ENCODE results near the gene DCXR. TPM values are rescaled to one million over a fixed set of nuclear protein-coding genes. Genes with fewer than 3 reads are reported as not detected.

Gene DCXR
- total and polyA plus RNA-seq, 8 donors = 34.8 to 108 (median 60.0) TPM

- WGBS, 2 donors = 12% methylated on average over 30 to 31 of the region's 31 CpGs
- H3K4me1 ChIP-seq = peaks cover 15 to 20% (median 17%) of the 10 kb centered on the region in 3 donors
- peak overlapping the region in 2 of 4 donors; percentile 13 to 26 for H3K4me3 ChIP-seq
- H3K27me3 ChIP-seq = no peaks in the 10 kb centered on the region
- intact Hi-C loops (cut with DNase I) = no loop called here
- ATAC-seq (peak; percentile 85 to 91 (median 90)), DNase-seq (peak; percentile 87 to 96 (median 90)), FAIRE-seq (no peak)
- H3K9me3 ChIP-seq = no peaks in the 10 kb centered on the region
- TF ChIP-seq, protein P1, sequence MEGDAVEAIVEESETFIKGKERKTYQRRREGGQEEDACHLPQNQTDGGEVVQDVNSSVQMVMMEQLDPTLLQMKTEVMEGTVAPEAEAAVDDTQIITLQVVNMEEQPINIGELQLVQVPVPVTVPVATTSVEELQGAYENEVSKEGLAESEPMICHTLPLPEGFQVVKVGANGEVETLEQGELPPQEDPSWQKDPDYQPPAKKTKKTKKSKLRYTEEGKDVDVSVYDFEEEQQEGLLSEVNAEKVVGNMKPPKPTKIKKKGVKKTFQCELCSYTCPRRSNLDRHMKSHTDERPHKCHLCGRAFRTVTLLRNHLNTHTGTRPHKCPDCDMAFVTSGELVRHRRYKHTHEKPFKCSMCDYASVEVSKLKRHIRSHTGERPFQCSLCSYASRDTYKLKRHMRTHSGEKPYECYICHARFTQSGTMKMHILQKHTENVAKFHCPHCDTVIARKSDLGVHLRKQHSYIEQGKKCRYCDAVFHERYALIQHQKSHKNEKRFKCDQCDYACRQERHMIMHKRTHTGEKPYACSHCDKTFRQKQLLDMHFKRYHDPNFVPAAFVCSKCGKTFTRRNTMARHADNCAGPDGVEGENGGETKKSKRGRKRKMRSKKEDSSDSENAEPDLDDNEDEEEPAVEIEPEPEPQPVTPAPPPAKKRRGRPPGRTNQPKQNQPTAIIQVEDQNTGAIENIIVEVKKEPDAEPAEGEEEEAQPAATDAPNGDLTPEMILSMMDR (IDR thresholded peaks at IDR 0.05) = no peak
- H3K27ac ChIP-seq = peak overlapping the region; percentile 49 to 79 (median 72)
- H3K36me3 ChIP-seq = no peaks in the 10 kb centered on the region
Measured at GRCh38 chr17:81991684-81992305, 45.7 kb downstream of the DCXR start.

DNA sequence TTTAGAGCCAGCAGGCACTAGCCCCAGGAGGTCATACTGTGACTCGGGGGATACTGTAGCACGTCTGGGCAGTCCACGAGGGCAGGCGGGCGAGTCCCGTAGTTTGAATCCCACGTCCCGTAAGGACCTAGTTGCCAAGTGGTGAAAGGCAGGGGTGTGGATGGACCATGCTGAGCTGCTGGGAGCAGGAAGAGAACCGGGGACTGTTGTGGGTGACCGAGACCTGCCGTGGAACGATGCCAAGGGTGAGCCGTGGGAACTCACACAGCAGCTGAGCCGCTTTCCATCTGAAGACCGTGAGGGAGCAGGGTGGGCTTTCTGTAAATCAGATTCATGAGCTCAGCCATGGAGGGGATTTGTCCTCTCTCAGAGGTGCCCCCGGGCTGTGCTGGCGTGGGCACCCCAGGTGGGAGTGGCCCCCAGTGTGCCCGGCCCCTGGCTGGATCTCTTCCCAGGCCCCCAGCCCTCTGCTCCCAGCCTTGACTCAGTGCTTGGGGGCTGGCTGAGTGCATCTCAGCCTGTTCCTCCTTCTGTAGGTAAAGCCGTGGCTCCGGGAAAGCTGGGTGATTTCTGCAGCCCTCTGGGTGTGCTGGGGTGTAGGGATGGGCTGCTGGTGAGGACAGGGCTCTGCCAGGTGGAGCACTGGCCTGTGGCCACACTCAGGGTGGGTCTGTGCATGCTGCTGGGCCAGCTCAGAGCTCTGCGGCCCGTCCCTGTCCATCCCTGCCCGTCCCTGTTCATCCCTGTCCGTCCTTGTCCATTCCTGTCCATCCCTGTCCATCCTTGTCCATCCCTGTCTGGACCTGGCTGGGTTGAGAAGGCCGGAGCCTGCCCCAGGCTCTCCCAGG, 46.4 kb downstream of the DCXR start:
- H3K9me3 ChIP-seq = no peaks in the 10 kb centered on the region
- TF ChIP-seq, protein P1 (IDR thresholded peaks at IDR 0.05) = no peak
- intact Hi-C loops (cut with DNase I) = no loop called here
- DNase-seq (peak; percentile 45 to 82 (median 66)), ATAC-seq (peak; percentile 31 to 42 (median 37)), FAIRE-seq (no peak)
- H3K27me3 ChIP-seq = no peaks in the 10 kb centered on the region
- H3K27ac ChIP-seq = peak overlapping the region; percentile 49 to 79 (median 72)
- peaks cover 0 to under 1% (median 0%) of the 10 kb centered on the region in 3 donors for H3K36me3 ChIP-seq
- H3K4me3 ChIP-seq = no peak overlapping the region
- H3K4me1 ChIP-seq = peaks cover 15 to 20% (median 17%) of the 10 kb centered on the region in 3 donors
- 46 to 54% methylated on average over 25 of the region's 25 CpGs for WGBS, 2 donors

- DNase-seq (no peak), ATAC-seq (no peak), FAIRE-seq (no peak)
- TF ChIP-seq, protein P1 (IDR thresholded peaks at IDR 0.05) = no peak
- intact Hi-C loops (cut with DNase I) = no loop called here
- peaks cover 0 to 12% (median 0%) of the 10 kb centered on the region in 3 donors for H3K36me3 ChIP-seq
- H3K27ac ChIP-seq = no peak overlapping the region
- no peak overlapping the region for H3K4me3 ChIP-seq
- no peaks in the 10 kb centered on the region for H3K9me3 ChIP-seq
- WGBS, 2 donors = 94 to 95% methylated on average over 26 of the region's 26 CpGs
- H3K27me3 ChIP-seq = no peaks in the 10 kb centered on the region
- H3K4me1 ChIP-seq = peaks cover 12 to 14% (median 12%) of the 10 kb centered on the region in 3 donors
Measured at GRCh38 chr17:81987161-81987770, 50.2 kb downstream of the DCXR start.

DNA sequence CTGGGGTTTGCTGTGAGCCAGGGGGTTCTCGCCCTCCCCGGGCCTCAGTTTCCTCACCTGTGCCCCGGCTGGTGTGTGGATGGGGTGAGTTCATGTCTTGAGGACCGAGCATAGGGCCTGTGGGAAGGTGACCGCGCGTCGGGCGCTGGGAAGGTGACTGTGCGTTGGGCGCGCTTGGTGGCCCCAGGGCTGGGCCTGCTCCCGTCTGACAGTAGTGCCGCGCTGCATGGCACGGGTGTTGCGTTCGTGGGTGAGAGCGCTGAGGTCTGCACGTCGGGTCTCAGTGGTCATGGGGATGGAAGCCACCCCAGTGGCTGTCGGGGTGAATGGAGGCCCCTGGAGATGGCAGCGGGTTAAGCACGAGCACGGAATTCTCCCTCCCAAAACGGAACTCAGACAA, 50.9 kb downstream of the DCXR start:
- Histone ChIP-seq H3K4me3 (no peak overlapping the region), H3K27me3 (no peaks in the 10 kb centered on the region), H3K9me3 (no peaks in the 10 kb centered on the region), H3K4me1 (peaks cover 7% of the 10 kb centered on the region in 3 donors), H3K27ac (no peak overlapping the region), H3K36me3 (peaks cover 0 to 12% (median 0%) of the 10 kb centered on the region in 3 donors)
- TF ChIP-seq, protein P1 (IDR thresholded peaks at IDR 0.05) = no peak
- ATAC-seq = no peak
- intact Hi-C loops (cut with DNase I) = no loop called here
- DNase-seq = no peak
- FAIRE-seq = no peak
- 96 to 97% methylated on average over 26 of the region's 26 CpGs for WGBS, 2 donors

Other genes starting within 250 kb of the DCXR start
- 1 to 10 TPM in 2 of 6 donors, under 1 TPM in 3, not detected in 1; 0.28 to 2.1 (median 0.79) TPM for gene GCGR, start 233.5 kb downstream of the DCXR start, total RNA-seq
- gene GCGR, start 233.5 kb downstream of the DCXR start, polyA plus RNA-seq = 10 to 100 TPM in 1 of 2 donors, 1 to 10 TPM in 1; 7.3 to 22.7 TPM
- 10 to 100 TPM; 28.9 to 64.0 (median 50.2) TPM for gene MCRIP1, start 204.4 kb downstream of the DCXR start, total RNA-seq
- gene MCRIP1, start 204.4 kb downstream of the DCXR start, polyA plus RNA-seq = 100 to 1,000 TPM; 133 to 203 TPM
- gene PPP1R27, start 202.6 kb downstream of the DCXR start, total RNA-seq = under 1 TPM in 1 of 6 donors, not detected in 5; 0.19 TPM
- gene PPP1R27, start 202.6 kb downstream of the DCXR start, polyA plus RNA-seq = 1 to 10 TPM; 1.1 to 1.5 TPM
- 1,000 to 10,000 TPM; 1,057 to 2,130 (median 1,556) TPM for gene P4HB, start 177.2 kb downstream of the DCXR start, total RNA-seq
- 1,000 to 10,000 TPM in 1 of 2 donors, 100 to 1,000 TPM in 1; 876 to 1,399 TPM for gene P4HB, start 177.2 kb downstream of the DCXR start, polyA plus RNA-seq
- 100 to 1,000 TPM in 5 of 6 donors, 10 to 100 TPM in 1; 99.5 to 170 (median 160) TPM for gene ARHGDIA, start 166.4 kb downstream of the DCXR start, total RNA-seq
- 100 to 1,000 TPM; 157 to 225 TPM for gene ARHGDIA, start 166.4 kb downstream of the DCXR start, polyA plus RNA-seq
- gene ALYREF, start 146.1 kb downstream of the DCXR start, total RNA-seq = 10 to 100 TPM; 14.4 to 27.8 (median 23.4) TPM
- 10 to 100 TPM; 10.3 to 22.6 TPM for gene ALYREF, start 146.1 kb downstream of the DCXR start, polyA plus RNA-seq
- gene ANAPC11, start 146.0 kb downstream of the DCXR start, total RNA-seq = 10 to 100 TPM; 33.3 to 45.5 (median 42.5) TPM
- 100 to 1,000 TPM in 1 of 2 donors, 10 to 100 TPM in 1; 95.1 to 112 TPM for gene ANAPC11, start 146.0 kb downstream of the DCXR start, polyA plus RNA-seq
- under 1 TPM in 4 of 6 donors, not detected in 2; 0.19 to 0.62 (median 0.34) TPM for gene NPB, start 135.5 kb downstream of the DCXR start, total RNA-seq
- under 1 TPM; 0.34 to 0.45 TPM for gene NPB, start 135.5 kb downstream of the DCXR start, polyA plus RNA-seq
- 10 to 100 TPM in 5 of 6 donors, 1 to 10 TPM in 1; 9.0 to 20.7 (median 15.0) TPM for gene PCYT2, start 126.3 kb downstream of the DCXR start, total RNA-seq
- 10 to 100 TPM; 22.3 to 35.3 TPM for gene PCYT2, start 126.3 kb downstream of the DCXR start, polyA plus RNA-seq
- 10 to 100 TPM in 5 of 6 donors, 1 to 10 TPM in 1; 9.6 to 18.1 (median 12.0) TPM for gene SIRT7, start 119.5 kb downstream of the DCXR start, total RNA-seq
- gene SIRT7, start 119.5 kb downstream of the DCXR start, polyA plus RNA-seq = 10 to 100 TPM; 33.8 to 40.2 TPM
- gene MAFG, start 110.0 kb downstream of the DCXR start, total RNA-seq = 10 to 100 TPM in 1 of 6 donors, 1 to 10 TPM in 5; 6.4 to 11.1 (median 8.0) TPM
- gene MAFG, start 110.0 kb downstream of the DCXR start, polyA plus RNA-seq = 1 to 10 TPM; 6.9 to 8.2 TPM
- 100 to 1,000 TPM in 1 of 6 donors, 10 to 100 TPM in 5; 30.6 to 158 (median 52.3) TPM for gene PYCR1, start 100.4 kb downstream of the DCXR start, total RNA-seq
- gene PYCR1, start 100.4 kb downstream of the DCXR start, polyA plus RNA-seq = 10 to 100 TPM; 25.4 to 36.9 TPM
- not detected for gene MYADML2, start 90.5 kb downstream of the DCXR start, total RNA-seq
- not detected for gene MYADML2, start 90.5 kb downstream of the DCXR start, polyA plus RNA-seq
- gene NOTUM, start 76.5 kb downstream of the DCXR start, total RNA-seq = under 1 TPM in 5 of 6 donors, not detected in 1; 0.14 to 0.44 (median 0.16) TPM
- gene NOTUM, start 76.5 kb downstream of the DCXR start, polyA plus RNA-seq = under 1 TPM; 0.21 to 0.27 TPM
- gene ASPSCR1, start 60.1 kb downstream of the DCXR start, total RNA-seq = 10 to 100 TPM; 12.2 to 25.7 (median 16.2) TPM
- 10 to 100 TPM; 70.8 to 78.8 TPM for gene ASPSCR1, start 60.1 kb downstream of the DCXR start, polyA plus RNA-seq
- 10 to 100 TPM; 14.0 to 28.6 (median 16.4) TPM for gene CENPX, start 14.8 kb downstream of the DCXR start, total RNA-seq
- 10 to 100 TPM; 43.6 to 62.4 TPM for gene CENPX, start 14.8 kb downstream of the DCXR start, polyA plus RNA-seq
- 1 to 10 TPM; 5.3 to 9.9 (median 6.2) TPM for gene LRRC45, start 14.4 kb downstream of the DCXR start, total RNA-seq
- gene LRRC45, start 14.4 kb downstream of the DCXR start, polyA plus RNA-seq = 10 to 100 TPM; 20.0 to 21.6 TPM
- 1 to 10 TPM in 5 of 6 donors, under 1 TPM in 1; 0.97 to 3.3 (median 1.9) TPM for gene RAC3, start 6.0 kb downstream of the DCXR start, total RNA-seq
- 10 to 100 TPM in 1 of 2 donors, 1 to 10 TPM in 1; 6.0 to 12.6 TPM for gene RAC3, start 6.0 kb downstream of the DCXR start, polyA plus RNA-seq
- gene RFNG, start 14.1 kb upstream of the DCXR start, total RNA-seq = 10 to 100 TPM; 18.2 to 30.8 (median 28.4) TPM
- gene RFNG, start 14.1 kb upstream of the DCXR start, polyA plus RNA-seq = 10 to 100 TPM; 57.9 to 59.1 TPM
- gene GPS1, start 14.2 kb upstream of the DCXR start, total RNA-seq = 10 to 100 TPM; 43.0 to 61.9 (median 49.1) TPM
- 100 to 1,000 TPM; 142 to 149 TPM for gene GPS1, start 14.2 kb upstream of the DCXR start, polyA plus RNA-seq
- 10 to 100 TPM; 56.0 to 89.2 (median 63.7) TPM for gene DUS1L, start 28.1 kb upstream of the DCXR start, total RNA-seq
- 100 to 1,000 TPM; 138 to 186 TPM for gene DUS1L, start 28.1 kb upstream of the DCXR start, polyA plus RNA-seq
- gene FASN, start 60.5 kb upstream of the DCXR start, total RNA-seq = 10 to 100 TPM; 12.4 to 69.4 (median 31.5) TPM
- gene FASN, start 60.5 kb upstream of the DCXR start, polyA plus RNA-seq = 10 to 100 TPM; 31.8 to 50.2 TPM
- 10 to 100 TPM; 19.6 to 31.8 (median 22.9) TPM for gene CCDC57, start 175.1 kb upstream of the DCXR start, total RNA-seq
- gene CCDC57, start 175.1 kb upstream of the DCXR start, polyA plus RNA-seq = 100 to 1,000 TPM; 135 to 176 TPM
- 10 to 100 TPM in 2 of 6 donors, 1 to 10 TPM in 4; 1.2 to 22.8 (median 4.2) TPM for gene SLC16A3, start 191.3 kb upstream of the DCXR start, total RNA-seq
- 1 to 10 TPM; 3.5 TPM for gene SLC16A3, start 191.3 kb upstream of the DCXR start, polyA plus RNA-seq
- gene CSNK1D, start 236.0 kb upstream of the DCXR start, total RNA-seq = 10 to 100 TPM; 47.1 to 81.6 (median 62.5) TPM
- 100 to 1,000 TPM; 101 to 107 TPM for gene CSNK1D, start 236.0 kb upstream of the DCXR start, polyA plus RNA-seq